Smooth muscle cell (in vitro differentiated cells): Measurements from ENCODE around the gene MBD3L2. TPM values are rescaled to one million over a fixed set of nuclear protein-coding genes. Genes with fewer than 3 reads are reported as not detected.
"Not testable (repeated sequence)": the region's sequence is repeated elsewhere in the genome, so short reads cannot be mapped to it uniquely, and the experiment has no call there.

Experiments
- DNase-seq: peaks from one replicate; lab custom pipeline; 2025; ENCODE audit not compliant: unreplicated experiment; lab: John Stamatoyannopoulos, UW
- H2AFZ ChIP-seq: fragments of 200-600 bp; sonication (generic); 2 replicates; pipeline ENCODE4 v1.6.0; 2016; ENCODE audit warnings: antibody characterized with exemption, low read depth, mild to moderate bottlenecking
- H3F3A ChIP-seq: fragments of 200-600 bp; sonication (generic); 2 replicates; pipeline ENCODE4 v1.6.0; 2017; ENCODE audit warnings: antibody characterized with exemption, low read depth
- H3K27ac ChIP-seq: fragments of 200-600 bp; sonication (generic); 2 replicates; pipeline ENCODE4 v1.5.1; 2016; ENCODE audit warnings: low read depth, mild to moderate bottlenecking
- H3K27me3 ChIP-seq: fragments of 200-600 bp; sonication (generic); 2 replicates; pipeline ENCODE4 v1.6.1; 2016; ENCODE audit warnings: low read depth, mild to moderate bottlenecking
- H3K36me3 ChIP-seq: fragments of 200-600 bp; sonication (generic); 2 replicates; pipeline ENCODE4 v1.5.1; 2016; ENCODE audit warnings: low read depth
- H3K4me1 ChIP-seq: fragments of 200-600 bp; sonication (generic); 2 replicates; pipeline ENCODE4 v1.5.1; 2016; ENCODE audit warnings: low read depth
- H3K4me2 ChIP-seq: fragments of 200-600 bp; sonication (generic); 2 replicates; pipeline ENCODE4 v1.6.0; 2016; ENCODE audit warnings: mild to moderate bottlenecking
- H3K4me3 ChIP-seq: fragments of 200-600 bp; sonication (generic); 2 replicates; pipeline ENCODE4 v1.5.1; 2016; ENCODE audit warnings: mild to moderate bottlenecking
- H3K79me2 ChIP-seq: fragments of 200-600 bp; sonication (generic); 2 replicates; pipeline ENCODE4 v1.6.0; 2016; ENCODE audit warnings: low read depth, mild to moderate bottlenecking
- H3K9ac ChIP-seq: fragments of 200-600 bp; sonication (generic); 2 replicates; pipeline ENCODE4 v1.6.0; 2016; ENCODE audit warnings: low read depth
- H3K9me3 ChIP-seq: fragments of 200-600 bp; sonication (generic); replicated peaks from 2 replicates; pipeline ENCODE4 v1.5.1; 2016; ENCODE audit warnings: low read depth
- H4K20me1 ChIP-seq: fragments of 200-600 bp; sonication (generic); 2 replicates; pipeline ENCODE4 v1.6.0; 2016; ENCODE audit warnings: low read depth
- CTCF ChIP-seq: fragments of 200-600 bp; sonication (generic); IDR thresholded peaks from 2 replicates; pipeline ENCODE4 v1.5.1; 2017; ENCODE audit warnings: borderline replicate concordance, mild to moderate bottlenecking, antibody characterized with exemption; ENCODE audit not compliant: insufficient read depth, poor library complexity, severe bottlenecking
- WGBS: methylation state at CpG from one replicate; pipeline ENCODE4 v1.1.7; 2016; ENCODE audit warnings: low lambda C conversion rate; 5-methylcytosine and 5-hydroxymethylcytosine counted together
- polyA plus RNA-seq: library from polyadenylated mRNA; unstranded; fragments of >200 nt; fragmentation: Nextera tagmentation; extraction: Ambion mirVana; gene quantifications from 2 replicates; pipeline ENCODE4 v1.2.1, GENCODE V29; 2016
- total RNA-seq: library from RNA; depleted of rRNA; stranded (reverse); fragments of >200 nt; gene quantifications from 2 replicates; pipeline ENCODE4 v1.2.3, GENCODE V29; 2014

The MBD3L2 gene
- total and polyA plus RNA-seq, 2 experiments from 2014 or later, result not detected

GRCh38 chr19:7010722-7011593, 38.2 kb upstream of the MBD3L2 start:
- Histone ChIP-seq H3K79me2 (no peaks in the 10 kb centered on the region), H3K36me3 (no peaks in the 10 kb centered on the region), H3K9ac (no peak overlapping the region), H3K9me3 (no peaks in the 10 kb centered on the region), H3K27ac (no peak overlapping the region), H3K4me3 (no peak overlapping the region), H3F3A (no peaks in the 10 kb centered on the region), H4K20me1 (no peaks in the 10 kb centered on the region), H2AFZ (no peak overlapping the region), H3K4me1 (no peaks in the 10 kb centered on the region), H3K27me3 (no peaks in the 10 kb centered on the region), H3K4me2 (no peak overlapping the region)
- DNase-seq, result no peak
- WGBS, result 84% methylated on average over 12 of the region's 12 CpGs
- no peak for TF ChIP-seq CTCF

GRCh38 chr19:7013678-7014077, 35.4 kb upstream of the MBD3L2 start:
- no peak overlapping the region for H3K27ac ChIP-seq
- no peak for DNase-seq
- H4K20me1 ChIP-seq, result no peaks in the 10 kb centered on the region
- 61% methylated on average over 4 of the region's 4 CpGs for WGBS
- no peak overlapping the region for H3K4me2 ChIP-seq
- H3K4me3 ChIP-seq, result no peak overlapping the region
- no peak overlapping the region for H2AFZ ChIP-seq
- no peaks in the 10 kb centered on the region for H3K79me2 ChIP-seq
- H3F3A ChIP-seq, result no peaks in the 10 kb centered on the region
- no peaks in the 10 kb centered on the region for H3K27me3 ChIP-seq
- no peaks in the 10 kb centered on the region for H3K4me1 ChIP-seq
- H3K9ac ChIP-seq, result no peak overlapping the region
- H3K9me3 ChIP-seq, result no peaks in the 10 kb centered on the region
- TF ChIP-seq CTCF, result no peak
- H3K36me3 ChIP-seq, result no peaks in the 10 kb centered on the region

GRCh38 chr19:7018828-7019227, 30.3 kb upstream of the MBD3L2 start:
- no peak overlapping the region for H3K9ac ChIP-seq
- H3K4me1 ChIP-seq, result no peaks in the 10 kb centered on the region
- H3K9me3 ChIP-seq, result no peaks in the 10 kb centered on the region
- H3K79me2 ChIP-seq, result no peaks in the 10 kb centered on the region
- no peak for TF ChIP-seq CTCF
- no peak overlapping the region for H3K4me3 ChIP-seq
- H3K27ac ChIP-seq, result no peak overlapping the region
- no peak overlapping the region for H2AFZ ChIP-seq
- no peaks in the 10 kb centered on the region for H3K36me3 ChIP-seq
- DNase-seq, result no peak
- 83% methylated on average over 6 of the region's 6 CpGs for WGBS
- H3K4me2 ChIP-seq, result no peak overlapping the region
- no peaks in the 10 kb centered on the region for H4K20me1 ChIP-seq
- H3F3A ChIP-seq, result no peaks in the 10 kb centered on the region
- H3K27me3 ChIP-seq, result no peaks in the 10 kb centered on the region

- not testable (repeated sequence) for H3K4me3 ChIP-seq, H3K27me3 ChIP-seq, H3K79me2 ChIP-seq, H3K36me3 ChIP-seq, H3K27ac ChIP-seq, H4K20me1 ChIP-seq, H3K9ac ChIP-seq, H2AFZ ChIP-seq, H3K4me1 ChIP-seq, DNase-seq, H3K4me2 ChIP-seq, H3F3A ChIP-seq, H3K9me3 ChIP-seq
- WGBS, result no CpG with 5 or more reads among the region's 6 CpGs
Observed at GRCh38 chr19:7021331-7021730, 27.8 kb upstream of the MBD3L2 start, which contains the start of gene MBD3L2B. MBD3L2B (minus strand) TSS chr19:7021431; CDS start chr19:7021397, 34 bp downstream.

GRCh38 chr19:7028790-7029189, 20.3 kb upstream of the MBD3L2 start:
- not testable (repeated sequence) for H3K4me2 ChIP-seq, H3F3A ChIP-seq, H3K27ac ChIP-seq, H3K4me1 ChIP-seq, H3K9ac ChIP-seq, H3K79me2 ChIP-seq, H3K27me3 ChIP-seq, H3K9me3 ChIP-seq, H3K36me3 ChIP-seq, H3K4me3 ChIP-seq, DNase-seq, H2AFZ ChIP-seq, H4K20me1 ChIP-seq
- WGBS, result no CpG with 5 or more reads among the region's 1 CpG

GRCh38 chr19:7030278-7030677, 18.8 kb upstream of the MBD3L2 start, which contains the start of gene MBD3L5:
MBD3L5 (plus strand) TSS chr19:7030578; CDS start chr19:7030612, 34 bp downstream.
- not testable (repeated sequence) for H3K4me1 ChIP-seq, H3K27ac ChIP-seq, H3K4me2 ChIP-seq, H4K20me1 ChIP-seq, H3K4me3 ChIP-seq, H3K36me3 ChIP-seq, H3K9me3 ChIP-seq, H3K27me3 ChIP-seq, H3K9ac ChIP-seq, H3K79me2 ChIP-seq, H3F3A ChIP-seq, DNase-seq, H2AFZ ChIP-seq
- WGBS, result no CpG with 5 or more reads among the region's 9 CpGs
